Omental fat pad (tissue), 4 donors: Measurements from ENCODE around the gene CDH18. TPM values are rescaled to one million over a fixed set of nuclear protein-coding genes. Genes with fewer than 3 reads are reported as not detected.

Experiments
- ATAC-seq: fragments of 150-250 bp; one replicate; pipeline ENCODE4 v1.9.1; 2016; ENCODE audit warnings: mild to moderate bottlenecking, moderate library complexity; ENCODE audit not compliant: low FRiP score
- DNase-seq: peaks from one replicate; pipeline ENCODE4 v3.0.0-alpha.2; 2019; ENCODE audit warnings: low spot score
- CTCF ChIP-seq, 3 donors: fragments of 450-650 bp; IDR thresholded peaks; one replicate each; pipeline ENCODE4 v1.5.1; 2016 to 2017; ENCODE audit warnings: antibody characterized with exemption in 3 of 3, mild to moderate bottlenecking in 3 of 3, moderate library complexity in 2 of 3
- total RNA-seq, 4 donors: library from RNA; depleted of rRNA; stranded (reverse); fragments of >200 nt; gene quantifications; one replicate each; pipeline ENCODE4 v1.1.0, GENCODE V29; 2016

The CDH18 gene
- total RNA-seq, 4 donors from 2014 or later, result not detected

- no peak for DNase-seq
- no peak for TF ChIP-seq CTCF (IDR thresholded peaks at IDR 0.05)
- ATAC-seq, result no peak
Measured at GRCh38 chr5:19584131-19584530, 403.9 kb downstream of the CDH18 start.

- TF ChIP-seq CTCF (IDR thresholded peaks at IDR 0.05), result no peak
- no peak for DNase-seq
- no peak for ATAC-seq
Measured at GRCh38 chr5:19577882-19578281, 410.1 kb downstream of the CDH18 start.

- DNase-seq, result no peak
- TF ChIP-seq CTCF (IDR thresholded peaks at IDR 0.05), result no peak
- no peak for ATAC-seq
Measured at GRCh38 chr5:19568004-19568403, 420.0 kb downstream of the CDH18 start.

GRCh38 chr5:19565466-19565865 is 422.5 kb downstream of the CDH18 start:
- TF ChIP-seq CTCF (IDR thresholded peaks at IDR 0.05), result no peak
- DNase-seq, result no peak
- no peak for ATAC-seq

- ATAC-seq (no peak), DNase-seq (no peak)
Measured at GRCh38 chr5:19564036-19564435, 424.0 kb downstream of the CDH18 start.

GRCh38 chr5:19555876-19556275 is 432.1 kb downstream of the CDH18 start:
- DNase-seq, result no peak
- no peak for ATAC-seq
- TF ChIP-seq CTCF (IDR thresholded peaks at IDR 0.05), result no peak

More at GRCh38 chr5:19564036-19564435, 424.0 kb downstream of the CDH18 start:
- TF ChIP-seq CTCF (IDR thresholded peaks at IDR 0.05), result no peak

GRCh38 chr5:19555436-19555835 is 432.6 kb downstream of the CDH18 start:
- ATAC-seq (no peak), DNase-seq (no peak)
- TF ChIP-seq CTCF (IDR thresholded peaks at IDR 0.05), result no peak
